Bronchial epithelial cell (primary cell): ENCODE results near the gene P2RY11. TPM values are rescaled to one million over a fixed set of nuclear protein-coding genes. Genes with fewer than 3 reads are reported as not detected.
A peak's percentile ranks its signal among the peaks of the same experiment; 100 is the strongest.

Source experiments
- DNase-seq: peaks from one replicate; pipeline ENCODE4 v3.0.0-alpha.2; 2010; ENCODE audit warnings: low read depth
- FAIRE-seq: peaks from 2 replicates; lab custom pipeline; 2011; peaks lifted over from hg19 to GRCh38; lab: Jason Lieb, UNC
- H3K27me3 ChIP-seq: 2 replicates; pipeline ENCODE4 v1.5.1; 2011; ENCODE audit warnings: low read length; ENCODE audit not compliant: control insufficient read depth, insufficient read depth
- H3K36me3 ChIP-seq: 2 replicates; pipeline ENCODE4 v1.5.1; 2011; ENCODE audit warnings: low read length; ENCODE audit not compliant: control insufficient read depth, insufficient read depth
- H3K4me3 ChIP-seq: 2 replicates; pipeline ENCODE4 v1.5.1; 2011; ENCODE audit warnings: mild to moderate bottlenecking, low read depth, low read length, control low read depth
- total RNA-seq: library from RNA; depleted of rRNA; stranded (reverse); fragments of >200 nt; gene quantifications from 2 replicates; pipeline ENCODE4 v1.2.1, GENCODE V29; 2014
- TF ChIP-seq, protein P1 (sequence below): IDR thresholded peaks from 2 replicates; pipeline ENCODE4 v1.5.1; 2011; ENCODE audit warnings: mild to moderate bottlenecking, moderate library complexity, low read length, control low read depth, inconsistent platforms; ENCODE audit not compliant: insufficient read depth, severe bottlenecking

P2RY11 gene
- total RNA-seq, 1 donor from 2014 or later, result 1.1 TPM

DNA sequence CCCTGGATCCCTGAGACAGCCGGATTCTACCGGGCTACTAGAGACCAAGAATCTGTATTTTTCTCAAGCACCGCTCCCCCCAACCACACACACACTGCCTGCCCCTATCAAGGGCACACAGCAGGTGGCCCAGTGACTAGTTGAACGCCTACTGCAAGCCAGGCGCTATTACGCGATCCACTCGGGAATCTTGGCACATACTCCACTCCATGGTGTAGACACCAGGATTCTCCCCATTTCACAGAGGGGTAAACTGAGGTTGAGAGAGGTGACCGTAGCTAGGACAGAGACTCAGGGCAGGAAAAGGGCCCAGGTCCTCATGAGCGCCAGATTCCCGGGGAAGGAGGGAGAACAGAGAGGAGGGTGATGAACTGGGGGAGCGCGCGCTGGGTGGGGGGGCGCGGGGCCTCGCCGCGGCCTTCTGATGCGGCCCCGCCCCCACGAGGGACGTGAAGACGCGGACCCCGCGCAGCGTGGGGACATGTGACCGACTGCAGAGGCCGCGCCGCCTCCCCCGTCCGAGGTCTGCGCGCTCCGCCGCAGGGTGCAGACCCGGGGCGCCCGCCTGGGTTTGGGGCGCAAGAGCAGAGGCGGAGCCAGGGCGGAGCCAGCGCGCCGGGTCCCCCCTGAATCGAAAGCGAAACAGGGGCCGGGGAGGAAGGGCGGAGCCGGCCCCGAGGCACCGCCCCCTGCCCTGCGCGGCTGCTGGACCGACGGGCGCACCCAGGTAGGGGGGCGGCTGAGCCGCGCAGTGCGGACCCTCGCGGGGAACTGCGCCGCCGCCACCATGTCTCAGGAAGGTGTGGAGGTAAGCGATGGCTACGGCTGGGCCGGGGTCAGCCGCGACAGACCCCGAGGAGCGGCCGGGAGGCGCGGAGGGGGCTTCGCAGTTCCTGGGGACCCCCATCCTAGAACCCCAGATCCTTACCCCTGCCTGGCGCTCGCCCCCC lies 25.6 kb upstream of the P2RY11 start, which contains the start of gene SHFL:
Gene SHFL, plus strand, starts transcription at position 677 of the 950 bp plus-strand sequence. Its CDS starts 111 bp downstream, at position 788.
- Histone ChIP-seq H3K27me3 (no peaks in the 10 kb centered on the region), H3K36me3 (peaks cover 3% of the 10 kb centered on the region), H3K4me3 (peak within 1 kb of the TSS; percentile 84)
- FAIRE-seq (no peak), DNase-seq (peak; percentile 33)
- TF ChIP-seq, protein P1, sequence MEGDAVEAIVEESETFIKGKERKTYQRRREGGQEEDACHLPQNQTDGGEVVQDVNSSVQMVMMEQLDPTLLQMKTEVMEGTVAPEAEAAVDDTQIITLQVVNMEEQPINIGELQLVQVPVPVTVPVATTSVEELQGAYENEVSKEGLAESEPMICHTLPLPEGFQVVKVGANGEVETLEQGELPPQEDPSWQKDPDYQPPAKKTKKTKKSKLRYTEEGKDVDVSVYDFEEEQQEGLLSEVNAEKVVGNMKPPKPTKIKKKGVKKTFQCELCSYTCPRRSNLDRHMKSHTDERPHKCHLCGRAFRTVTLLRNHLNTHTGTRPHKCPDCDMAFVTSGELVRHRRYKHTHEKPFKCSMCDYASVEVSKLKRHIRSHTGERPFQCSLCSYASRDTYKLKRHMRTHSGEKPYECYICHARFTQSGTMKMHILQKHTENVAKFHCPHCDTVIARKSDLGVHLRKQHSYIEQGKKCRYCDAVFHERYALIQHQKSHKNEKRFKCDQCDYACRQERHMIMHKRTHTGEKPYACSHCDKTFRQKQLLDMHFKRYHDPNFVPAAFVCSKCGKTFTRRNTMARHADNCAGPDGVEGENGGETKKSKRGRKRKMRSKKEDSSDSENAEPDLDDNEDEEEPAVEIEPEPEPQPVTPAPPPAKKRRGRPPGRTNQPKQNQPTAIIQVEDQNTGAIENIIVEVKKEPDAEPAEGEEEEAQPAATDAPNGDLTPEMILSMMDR, result no peak

DNA sequence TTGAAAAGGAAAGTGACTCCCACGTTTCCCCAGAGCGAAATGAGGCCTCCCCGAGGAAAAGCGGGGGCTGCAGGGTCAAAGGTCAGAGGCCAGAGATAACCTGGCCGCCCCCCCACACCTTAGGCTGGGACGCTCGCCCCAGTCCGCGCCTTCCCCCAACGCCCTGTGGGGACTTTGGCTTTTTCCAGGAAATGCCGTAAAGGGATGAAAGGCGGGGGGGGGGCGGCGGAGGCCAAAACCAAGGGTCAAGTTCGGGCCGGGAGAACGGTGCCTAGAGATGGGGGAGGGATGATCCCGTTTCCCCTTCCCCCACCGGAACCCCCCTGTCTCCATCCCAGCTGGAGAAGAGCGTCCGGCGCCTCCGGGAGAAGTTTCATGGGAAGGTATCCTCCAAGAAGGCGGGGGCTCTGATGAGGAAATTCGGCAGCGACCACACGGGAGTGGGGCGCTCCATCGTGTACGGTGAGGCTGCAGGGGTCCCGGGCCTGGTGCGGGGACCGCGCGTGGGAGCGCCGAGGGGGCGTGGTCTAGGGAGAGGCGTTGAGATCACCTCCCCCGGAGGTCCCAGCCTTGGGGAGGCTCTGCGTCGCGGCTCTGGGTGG lies 24.8 kb upstream of the P2RY11 start:
- FAIRE-seq, result no peak
- Histone ChIP-seq H3K27me3 (no peaks in the 10 kb centered on the region), H3K4me3 (peak overlapping the region; percentile 84), H3K36me3 (peaks cover 3% of the 10 kb centered on the region)
- DNase-seq, result no peak
- TF ChIP-seq, protein P1, result no peak

DNA sequence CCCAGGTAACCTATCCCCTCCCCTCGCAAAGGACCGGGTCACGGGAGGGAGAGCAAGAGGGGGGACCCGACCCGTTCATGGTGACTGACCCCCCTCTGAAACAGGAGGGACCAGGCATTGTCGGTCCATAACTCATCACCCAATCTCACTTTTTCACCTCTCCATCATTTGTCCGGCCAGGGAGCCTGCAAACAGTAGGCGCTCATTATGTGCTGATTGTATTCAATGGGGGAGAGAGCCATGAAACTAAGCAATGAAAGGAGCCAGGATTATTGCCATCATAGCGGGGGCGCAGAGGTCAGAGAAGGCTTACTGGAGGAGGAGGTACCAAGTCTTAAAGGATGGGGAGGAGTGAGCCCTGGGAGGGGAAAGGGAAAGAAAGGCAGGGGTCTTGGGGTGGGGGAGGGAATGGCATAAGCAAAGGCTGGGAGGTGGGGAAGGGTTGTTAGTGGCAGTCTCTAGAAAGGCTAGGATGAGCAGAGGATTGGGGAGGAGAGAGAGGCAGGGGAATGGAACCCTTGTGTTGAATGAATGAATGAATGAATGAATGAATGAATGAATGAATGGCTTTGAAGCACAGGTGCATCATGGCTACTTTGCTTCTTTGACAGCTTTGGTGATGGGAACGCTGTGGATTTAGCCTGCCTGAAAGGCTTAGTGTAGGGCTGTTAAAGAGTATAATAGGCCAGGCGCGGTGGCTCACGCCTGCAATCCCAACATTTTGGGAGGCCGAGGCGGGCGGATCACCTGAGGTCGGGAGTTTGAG lies 24.0 kb upstream of the P2RY11 start:
- H3K27me3 ChIP-seq, result no peaks in the 10 kb centered on the region
- DNase-seq (no peak), FAIRE-seq (no peak)
- TF ChIP-seq, protein P1, result no peak
- peaks cover 3% of the 10 kb centered on the region for H3K36me3 ChIP-seq
- no peak overlapping the region for H3K4me3 ChIP-seq

DNA sequence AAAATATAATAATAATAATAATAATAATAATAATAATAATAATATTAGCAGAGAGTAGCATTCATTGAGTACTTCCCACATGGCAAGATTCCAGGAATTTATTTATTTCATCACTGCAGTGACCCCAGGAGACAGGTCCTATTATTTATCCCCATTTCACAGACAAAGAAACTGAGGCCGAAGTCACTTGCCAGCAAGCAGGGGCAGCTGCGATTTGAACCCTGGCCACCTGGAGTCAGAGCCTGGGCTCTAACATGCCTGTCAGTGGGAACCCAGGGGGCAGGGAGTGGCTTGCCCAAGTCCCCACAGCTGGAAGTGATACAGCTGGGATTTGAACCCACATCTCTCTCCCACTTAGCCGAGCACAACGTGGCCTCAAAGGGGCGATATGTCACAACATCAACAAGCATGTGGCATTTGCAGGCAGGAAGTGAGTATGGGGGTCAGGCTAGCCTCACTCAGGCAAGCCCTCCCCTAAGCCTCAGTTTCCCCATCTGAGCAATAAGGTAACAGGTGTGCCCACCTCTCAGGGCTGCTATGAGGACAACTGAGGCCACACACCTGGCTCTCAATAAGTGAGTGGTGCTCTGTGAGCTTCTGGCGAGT lies 22.4 kb upstream of the P2RY11 start:
- TF ChIP-seq, protein P1, result no peak
- no peak overlapping the region for H3K4me3 ChIP-seq
- H3K27me3 ChIP-seq, result no peaks in the 10 kb centered on the region
- H3K36me3 ChIP-seq, result peaks cover 3% of the 10 kb centered on the region
- DNase-seq (no peak), FAIRE-seq (no peak)

DNA sequence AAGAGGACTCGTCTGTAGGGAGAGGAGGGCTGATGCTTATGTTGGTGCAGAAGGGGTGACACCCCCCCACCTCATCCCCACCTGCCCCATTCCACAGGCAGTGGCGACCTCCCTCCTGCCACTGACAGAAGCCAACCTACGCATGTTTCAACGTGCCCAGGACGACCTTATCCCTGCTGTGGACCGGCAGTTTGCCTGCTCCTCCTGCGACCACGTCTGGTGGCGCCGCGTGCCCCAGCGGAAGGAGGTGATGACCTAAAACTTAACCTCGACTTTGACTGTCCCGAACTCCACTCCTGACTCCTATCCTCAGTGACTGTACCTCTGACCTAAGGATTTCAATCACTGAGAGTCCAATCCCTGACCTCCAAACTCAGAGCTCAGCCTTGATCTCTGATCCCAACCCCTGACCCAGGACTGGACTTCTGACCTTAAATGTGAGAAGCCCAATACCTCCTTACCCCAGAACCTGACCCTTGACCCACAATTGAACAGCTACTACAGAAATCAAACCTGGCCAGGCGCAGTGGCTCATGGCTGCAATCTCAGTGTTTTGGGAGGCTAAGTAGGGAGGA lies 21.6 kb upstream of the P2RY11 start:
- FAIRE-seq (no peak), DNase-seq (no peak)
- Histone ChIP-seq H3K4me3 (no peak overlapping the region), H3K27me3 (no peaks in the 10 kb centered on the region), H3K36me3 (peaks cover 3% of the 10 kb centered on the region)
- TF ChIP-seq, protein P1, result no peak
